H1 (cell line): ENCODE data around the gene THRB. TPM values are rescaled to one million over a fixed set of nuclear protein-coding genes. Genes with fewer than 3 reads are reported as not detected.

Source experiments
- CTCF ChIA-PET: fragments of 300-600 bp; sonication (Branson Sonifier 250); formaldehyde crosslinking; loops from one replicate; lab custom pipeline; 2021; ENCODE audit not compliant: partially characterized antibody; lab: Charles Lee
- POLR2A ChIA-PET: fragments of 300-600 bp; sonication (Branson Sonifier 250); formaldehyde crosslinking; loops from one replicate; lab custom pipeline; 2021; ENCODE audit warnings: inconsistent platforms; ENCODE audit not compliant: partially characterized antibody; lab: Charles Lee
- DNase-seq, 2 experiments: peaks; one replicate each; pipeline versions ENCODE4 v3.0.0 to v3.0.0-alpha.2; 2010 to 2022; ENCODE audit warnings: low spot score in 2 of 2, low read depth in 1 of 2, mixed read lengths in 1 of 2
- FAIRE-seq: peaks from 2 replicates; lab custom pipeline; 2011; peaks lifted over from hg19 to GRCh38; lab: Jason Lieb, UNC
- H2AFZ ChIP-seq: 2 replicates; pipeline ENCODE4 v1.8.1; 2012; ENCODE audit warnings: low read length, inconsistent platforms
- H2AK5ac ChIP-seq: 2 replicates; pipeline ENCODE4 v1.6.1; 2013; ENCODE audit warnings: low read depth, low read length
- H2BK120ac ChIP-seq: replicated peaks from 2 replicates; pipeline ENCODE3; 2013; ENCODE audit warnings: low read depth, low read length, inconsistent platforms
- H2BK12ac ChIP-seq: 2 replicates; pipeline ENCODE4 v1.6.1; 2013; ENCODE audit warnings: low read depth, low read length
- H2BK15ac ChIP-seq: 2 replicates; pipeline ENCODE4 v1.6.1; 2013; ENCODE audit warnings: low read length
- H2BK20ac ChIP-seq: 2 replicates; pipeline ENCODE4 v1.6.1; 2013; ENCODE audit warnings: low read length
- H2BK5ac ChIP-seq: 2 replicates; pipeline ENCODE4 v1.6.1; 2013; ENCODE audit warnings: low read depth, low read length
- H3K14ac ChIP-seq: 2 replicates; pipeline ENCODE4 v1.6.1; 2013; ENCODE audit warnings: inconsistent platforms; ENCODE audit not compliant: insufficient read length
- H3K18ac ChIP-seq: 2 replicates; pipeline ENCODE4 v1.6.1; 2013; ENCODE audit warnings: low read length; ENCODE audit errors: extremely low read depth
- H3K23ac ChIP-seq: 2 replicates; pipeline ENCODE4 v1.6.1; 2013; ENCODE audit warnings: inconsistent platforms; ENCODE audit not compliant: insufficient read length
- H3K23me2 ChIP-seq: 2 replicates; pipeline ENCODE4 v1.6.1; 2013; ENCODE audit warnings: low read depth, low read length
- H3K27ac ChIP-seq: 2 replicates; pipeline ENCODE4 v1.6.1; 2011; ENCODE audit warnings: low read depth, low read length, inconsistent platforms
- H3K27me3 ChIP-seq, 4 experiments: replicated peaks in 1 of 4; 1 replicate in 1 of 4; 2 replicates in 3 of 4; pipeline versions ENCODE4 v1.6.1 to v1.8.1; 2011 to 2013; ENCODE audit warnings: low read length in 3 of 4, mild to moderate bottlenecking in 3 of 4, inconsistent platforms in 2 of 4, mixed read lengths in 2 of 4, moderate library complexity in 1 of 4; ENCODE audit not compliant: control insufficient read depth in 3 of 4, insufficient read depth in 3 of 4; ENCODE audit errors: extremely low read depth in 1 of 4
- H3K36me3 ChIP-seq, 4 experiments: 2 replicates each; pipeline versions ENCODE4 v1.6.1 to v1.8.1; 2011 to 2013; ENCODE audit warnings: mild to moderate bottlenecking in 4 of 4, low read length in 3 of 4, moderate library complexity in 2 of 4, control low read depth in 1 of 4, inconsistent platforms in 1 of 4; ENCODE audit not compliant: insufficient read depth in 4 of 4, control insufficient read depth in 2 of 4
- H3K4ac ChIP-seq: replicated peaks from 2 replicates; pipeline ENCODE3; 2013; ENCODE audit warnings: low read length, low read depth, mixed read lengths, inconsistent platforms; ENCODE audit not compliant: insufficient read length
- H3K4me1 ChIP-seq, 4 experiments: replicated peaks in 1 of 4; 1 replicate in 1 of 4; 2 replicates in 3 of 4; pipeline versions ENCODE4 v1.6.1 to v1.8.1; 2011 to 2013; ENCODE audit warnings: low read length in 3 of 4, inconsistent platforms in 2 of 4, mixed read lengths in 1 of 4; ENCODE audit not compliant: insufficient read depth in 4 of 4, control insufficient read depth in 3 of 4
- H3K4me2 ChIP-seq, 2 experiments: 2 replicates each; pipeline versions ENCODE4 v1.6.1 to v1.8.1; 2011 to 2013; ENCODE audit warnings: low read depth in 2 of 2, low read length in 2 of 2, control low read depth in 1 of 2, inconsistent platforms in 1 of 2, mild to moderate bottlenecking in 1 of 2; ENCODE audit not compliant: insufficient read depth in 1 of 2
- H3K4me3 ChIP-seq, 4 experiments: fragments of 200-600, 300-600 bp in 1 of 4; sonication (generic), shearing (Covaris generic), sonication (Bioruptor Twin) in 1 of 4; 2 replicates each; pipeline versions ENCODE4 v1.5.1 to v1.8.1; 2011 to 2016; ENCODE audit warnings: low read length in 4 of 4, low read depth in 3 of 4, control low read depth in 2 of 4, inconsistent platforms in 2 of 4, mild to moderate bottlenecking in 2 of 4, mixed read lengths in 1 of 4, moderate library complexity in 1 of 4; ENCODE audit not compliant: insufficient read depth in 2 of 4; ENCODE audit errors: extremely low read depth in 1 of 4
- H3K56ac ChIP-seq: replicated peaks from 2 replicates; pipeline ENCODE3; 2013; ENCODE audit warnings: low read depth, mild to moderate bottlenecking, mixed read lengths, low read length, inconsistent platforms; ENCODE audit not compliant: insufficient read length
- H3K79me1 ChIP-seq: 2 replicates; pipeline ENCODE4 v1.6.1; 2013; ENCODE audit warnings: low read depth, low read length, control low read depth
- H3K79me2 ChIP-seq, 2 experiments: 2 replicates each; pipeline versions ENCODE4 v1.6.1 to v1.8.1; 2012 to 2013; ENCODE audit warnings: low read length in 2 of 2, mild to moderate bottlenecking in 2 of 2, inconsistent platforms in 1 of 2; ENCODE audit not compliant: insufficient read depth in 2 of 2, control insufficient read depth in 1 of 2
- H3K9ac ChIP-seq, 4 experiments: replicated peaks in 1 of 4; 1 replicate in 1 of 4; 2 replicates in 3 of 4; pipeline versions ENCODE4 v1.6.1 to v1.8.1; 2011 to 2013; ENCODE audit warnings: low read depth in 3 of 4, low read length in 3 of 4, control low read depth in 2 of 4, mild to moderate bottlenecking in 2 of 4, moderate library complexity in 2 of 4, inconsistent platforms in 1 of 4; ENCODE audit errors: extremely low read depth in 1 of 4
- H3K9me3 ChIP-seq, 2 experiments: 2 replicates each; pipeline versions ENCODE4 v1.6.1 to v1.8.1; 2012 to 2013; ENCODE audit warnings: mild to moderate bottlenecking in 2 of 2, moderate library complexity in 2 of 2, control low read depth in 1 of 2, inconsistent platforms in 1 of 2, low read depth in 1 of 2, low read length in 1 of 2, mixed read lengths in 1 of 2; ENCODE audit not compliant: insufficient read depth in 2 of 2
- H4K20me1 ChIP-seq, 2 experiments: replicated peaks in 1 of 2; 2 replicates each; pipeline versions ENCODE3 to v1.8.1; 2011 to 2013; ENCODE audit warnings: inconsistent platforms in 2 of 2, low read length in 2 of 2, mild to moderate bottlenecking in 1 of 2; ENCODE audit not compliant: insufficient read depth in 2 of 2, control insufficient read depth in 1 of 2
- H4K5ac ChIP-seq: 2 replicates; pipeline ENCODE4 v1.6.1; 2013; ENCODE audit warnings: low read length, low read depth, mixed read lengths, inconsistent platforms; ENCODE audit not compliant: insufficient read length
- H4K8ac ChIP-seq: 2 replicates; pipeline ENCODE4 v1.8.0; 2013; ENCODE audit warnings: mild to moderate bottlenecking, moderate library complexity, low read length, inconsistent platforms; ENCODE audit not compliant: insufficient read depth; ENCODE audit errors: extremely low read depth
- H4K91ac ChIP-seq: replicated peaks from 2 replicates; pipeline ENCODE3; 2013; ENCODE audit warnings: low read length, mixed read lengths, inconsistent platforms; ENCODE audit not compliant: insufficient read length
- CHD1 ChIP-seq: IDR thresholded peaks from 2 replicates; pipeline ENCODE4 v1.6.1; 2012; ENCODE audit warnings: low read depth, low read length, improper control_type of control experiment
- CTBP2 ChIP-seq: IDR thresholded peaks from 2 replicates; pipeline ENCODE4 v1.7.0; 2011; ENCODE audit warnings: borderline replicate concordance, mild to moderate bottlenecking, moderate library complexity, mixed read lengths, low read length; ENCODE audit not compliant: insufficient read depth, insufficient read length
- EZH2 ChIP-seq: fragments of 200-600 bp; sonication (generic); IDR thresholded peaks from 2 replicates; pipeline ENCODE4 v1.7.1; 2012; ENCODE audit warnings: low read depth, mild to moderate bottlenecking, moderate library complexity, low read length, inconsistent platforms; ENCODE audit not compliant: severe bottlenecking
- KDM5A ChIP-seq: fragments of 200-600 bp; IDR thresholded peaks from 2 replicates; pipeline ENCODE4 v1.7.1; 2012; ENCODE audit warnings: mild to moderate bottlenecking, low read length, inconsistent platforms, mixed read lengths
- PHF8 ChIP-seq: fragments of 200-600 bp; sonication (generic); conservative IDR thresholded peaks from 2 replicates; pipeline ENCODE4 v1.7.1; 2012; ENCODE audit warnings: low read depth, mild to moderate bottlenecking, inconsistent platforms, low read length, moderate library complexity
- POU5F1 ChIP-seq: IDR thresholded peaks from 2 replicates; pipeline ENCODE4 v1.6.1; 2011; ENCODE audit warnings: low read depth, mild to moderate bottlenecking, low read length, moderate library complexity
- SAP30 ChIP-seq: fragments of 300-600 bp; sonication (generic); IDR thresholded peaks from 2 replicates; pipeline ENCODE4 v1.7.1; 2012; ENCODE audit warnings: low read length, moderate library complexity, mild to moderate bottlenecking, inconsistent platforms; ENCODE audit not compliant: insufficient read depth, insufficient replicate concordance
- SIRT6 ChIP-seq: IDR thresholded peaks from one replicate; pipeline ENCODE4 v1.7.1; 2012; ENCODE audit warnings: low read length, inconsistent platforms
- TAF1 ChIP-seq: IDR thresholded peaks from 2 replicates; pipeline ENCODE4 v1.6.1; 2011; ENCODE audit warnings: mild to moderate bottlenecking, low read depth, low read length
- TEAD4 ChIP-seq: IDR thresholded peaks from 2 replicates; pipeline ENCODE4 v1.6.1; 2012; ENCODE audit warnings: low read depth, low read length, inconsistent platforms, mixed read lengths
- YY1 ChIP-seq: IDR thresholded peaks from 2 replicates; pipeline ENCODE4 v1.6.1; 2011; ENCODE audit warnings: low read depth, mild to moderate bottlenecking, low read length
- WGBS, 2 experiments: shearing (Covaris generic) in 1 of 2; methylation state at CpG; one replicate each; pipeline versions ENCODE4 v1.1.6 to v1.1.7; 2013 to 2015; ENCODE audit warnings: low lambda C conversion rate in 2 of 2, mixed read lengths in 2 of 2, inconsistent platforms in 1 of 2, low coverage in 1 of 2, missing lambda C conversion rate in 1 of 2; ENCODE audit not compliant: insufficient replicate concordance in 2 of 2, insufficient coverage in 1 of 2, insufficient read length in 1 of 2; ENCODE audit errors: extremely low coverage in 1 of 2, missing lambda C conversion rate in 1 of 2; 5-methylcytosine and 5-hydroxymethylcytosine counted together
- polyA plus RNA-seq, 7 experiments: library from polyadenylated mRNA; depleted of rRNA in 3 of 7; stranded (reverse) in 5 of 7; unstranded in 2 of 7; fragments of >200 nt in 5 of 7; fragments of 200-250 nt in 2 of 7; gene quantifications; 1 replicate in 5 of 7; 2 replicates in 1 of 7; 4 replicates in 1 of 7; pipeline versions ENCODE4 v1.2.1 to v1.2.3, GENCODE V29; 2011 to 2013; ENCODE audit warnings: missing spikeins in 2 of 7, mixed read lengths in 2 of 7
- total RNA-seq: library from RNA; stranded (reverse); fragmentation: NEBNext Ultra II Directional; extraction: Animal tissue kit (Norgen Biotek cat#: 25700); gene quantifications from 2 replicates; pipeline ENCODE4 v1.2.1, GENCODE V29; 2021

THRB gene
- total and polyA plus RNA-seq, 2 of the 8 experiments (the other 6 are each of a cell fraction or from before 2014, with no cell fraction given), result 0.98 to 3.9 TPM

DNA sequence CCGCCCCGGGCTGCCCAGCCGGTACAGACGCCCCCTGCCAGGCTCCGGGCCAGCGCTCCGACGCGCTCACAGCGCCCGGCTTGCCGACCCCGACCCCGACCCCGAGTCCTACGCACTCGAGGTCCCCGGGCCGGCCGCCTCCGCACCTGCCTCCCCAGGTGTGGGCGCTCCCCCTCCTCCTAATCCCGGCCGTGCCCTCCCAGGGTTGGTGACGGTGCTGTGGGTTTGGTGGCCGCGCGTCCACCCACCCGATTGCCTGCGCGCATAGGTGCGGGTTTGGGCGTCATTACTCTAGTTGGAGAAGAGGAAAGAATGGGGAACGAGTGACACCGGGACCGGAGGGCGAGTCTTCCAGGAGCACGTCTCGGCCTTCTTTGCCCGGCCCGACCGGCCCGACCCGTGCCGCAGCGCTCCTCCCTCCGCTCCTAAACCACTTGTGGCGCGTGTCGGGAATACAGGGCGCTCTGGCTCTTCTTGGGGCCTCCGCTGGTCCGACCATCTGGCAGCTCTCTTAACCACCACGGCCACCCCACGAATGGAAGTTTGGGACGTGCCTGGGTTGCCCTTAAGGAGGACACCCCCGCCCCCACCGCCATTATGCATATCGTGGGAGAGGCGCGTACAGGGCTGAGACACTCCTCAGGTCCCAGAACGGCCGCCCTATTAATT lies 810 bp upstream of the THRB start:
- peak overlapping the region; percentile 56 to 71 (median 63) for H3K4me3 ChIP-seq
- peak overlapping the region; percentile 44; the same call in 1 of the 2 replicates for H3K18ac ChIP-seq
- H2BK15ac ChIP-seq, result no peak overlapping the region; the same call in 1 of the 2 replicates
- H4K5ac ChIP-seq, result no peak overlapping the region
- H3K79me1 ChIP-seq, result no peaks in the 10 kb centered on the region; the same call in 1 of the 2 replicates
- H3K4me1 ChIP-seq, result peaks cover 0 to 25% (median 11%) of the 10 kb centered on the region in 4 experiments; a peak in 6 of 7 replicates
- peak overlapping the region; percentile 5; the same call in 1 of the 2 replicates for H2BK5ac ChIP-seq
- no peak overlapping the region for H2BK120ac ChIP-seq
- H3K9me3 ChIP-seq, result no peaks in the 10 kb centered on the region
- H3K56ac ChIP-seq, result peak overlapping the region; percentile 62
- H3K27ac ChIP-seq, result no peak overlapping the region
- POLR2A ChIA-PET, result interaction anchor here (0.8 to 1.7 kb wide), 5 partner anchors 10 to 26 kb away, joined by 3 to 4 read pairs (median 3); no protein-coding TSS in a partner anchor
- FAIRE-seq (no peak), DNase-seq (no peak)
- H2AK5ac ChIP-seq, result no peak overlapping the region
- H3K14ac ChIP-seq, result no peak overlapping the region
- no peak overlapping the region for H2BK20ac ChIP-seq
- no peaks in the 10 kb centered on the region for H4K20me1 ChIP-seq
- H3K4me2 ChIP-seq, result peak overlapping the region; percentile 74 to 87
- H3K23me2 ChIP-seq, result peaks cover 10% of the 10 kb centered on the region; the same call in 1 of the 2 replicates
- H3K36me3 ChIP-seq, result no peaks in the 10 kb centered on the region
- no peak overlapping the region for H3K23ac ChIP-seq
- peaks cover 0 to 15% (median 8%) of the 10 kb centered on the region in 4 experiments; a peak in 4 of 7 replicates for H3K27me3 ChIP-seq
- 5% methylated on average over 32 of the region's 63 CpGs; no CpG with 5 or more reads in 1 of the 2 experiments for WGBS, 2 experiments
- peak overlapping the region; percentile 22; the same call in 1 of the 2 replicates for H2BK12ac ChIP-seq
- CTCF ChIA-PET, result interaction anchor here (0.6 to 3.4 kb wide), 17 partner anchors 10 to 496 kb away, joined by 3 to 18 read pairs (median 3); no protein-coding TSS in a partner anchor
- peak overlapping the region; percentile 35; the same call in 1 of the 2 replicates for H4K8ac ChIP-seq
- H3K9ac ChIP-seq, result peak overlapping the region in 1 of 4 experiments; percentile 25; a peak in 2 of 7 replicates
- no peak overlapping the region for H4K91ac ChIP-seq
- no peak overlapping the region for H3K4ac ChIP-seq
- peak overlapping the region; percentile 0; the same call in 1 of the 2 replicates for H2AFZ ChIP-seq
- H3K79me2 ChIP-seq, result peaks cover 0 to 2% of the 10 kb centered on the region in 2 experiments; a peak in 1 of 4 replicates
- TF ChIP-seq CHD1, result no peak
- no peak for TF ChIP-seq CTBP2
- no peak for TF ChIP-seq SAP30
- no peak; the same call in 1 of the 2 replicates for TF ChIP-seq PHF8
- no peak for TF ChIP-seq KDM5A
- no peak for TF ChIP-seq SIRT6
- no peak; the same call in 1 of the 2 replicates for TF ChIP-seq TAF1
- no peak for TF ChIP-seq POU5F1
- no peak for TF ChIP-seq TEAD4
- TF ChIP-seq YY1, result 0 out of 2 replicates have a peak, but pooled peaks have one; percentile 11
- TF ChIP-seq EZH2, result peak; percentile 40
